OCI-LY3 (cell line): ENCODE measurements around the gene BTBD9.

Experiments used
- EZH2phosphoT487 ChIP-seq: fragments of 200-600 bp; shearing (Covaris generic); IDR thresholded peaks from 2 replicates; pipeline ENCODE4 v1.6.1; 2018; ENCODE audit warnings: antibody characterized with exemption, mixed run types, low read depth
- TF ChIP-seq, protein P1 (sequence below): fragments of 200-600, 300-600 bp; sonication (generic); IDR thresholded peaks from 2 replicates; pipeline ENCODE4 v1.5.1; 2014; ENCODE audit warnings: antibody characterized with exemption, low read length, low read depth

DNA sequence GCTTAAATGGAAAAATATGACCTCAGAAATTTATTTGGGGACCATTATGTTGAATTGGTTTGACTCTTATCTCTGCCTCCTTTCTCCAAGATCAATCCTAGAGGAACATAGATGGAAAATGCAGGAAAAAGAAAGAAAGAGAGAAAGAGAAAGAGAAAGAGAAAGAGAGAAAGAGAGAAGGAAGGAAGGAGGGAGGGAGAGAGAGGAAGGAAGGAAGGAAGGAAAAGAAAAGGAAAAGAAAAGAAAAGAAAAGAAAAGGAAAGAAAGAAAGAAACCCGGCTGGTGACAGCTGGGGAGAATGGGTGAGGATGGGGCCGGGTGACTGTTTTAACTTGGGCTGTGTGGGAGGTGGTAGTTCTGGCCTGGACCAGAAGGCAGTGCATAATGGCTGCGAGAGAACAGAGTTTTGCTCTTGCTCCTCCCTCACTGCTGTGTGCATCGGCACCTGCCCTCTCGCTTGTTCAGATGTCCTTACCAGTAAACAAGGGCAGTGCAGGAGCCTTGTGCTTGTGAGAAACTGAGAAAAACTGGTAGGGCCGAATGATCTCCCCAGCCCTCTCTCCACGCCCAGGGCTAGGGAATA is 38.5 kb upstream of the BTBD9 start:
- TF ChIP-seq, protein P1, sequence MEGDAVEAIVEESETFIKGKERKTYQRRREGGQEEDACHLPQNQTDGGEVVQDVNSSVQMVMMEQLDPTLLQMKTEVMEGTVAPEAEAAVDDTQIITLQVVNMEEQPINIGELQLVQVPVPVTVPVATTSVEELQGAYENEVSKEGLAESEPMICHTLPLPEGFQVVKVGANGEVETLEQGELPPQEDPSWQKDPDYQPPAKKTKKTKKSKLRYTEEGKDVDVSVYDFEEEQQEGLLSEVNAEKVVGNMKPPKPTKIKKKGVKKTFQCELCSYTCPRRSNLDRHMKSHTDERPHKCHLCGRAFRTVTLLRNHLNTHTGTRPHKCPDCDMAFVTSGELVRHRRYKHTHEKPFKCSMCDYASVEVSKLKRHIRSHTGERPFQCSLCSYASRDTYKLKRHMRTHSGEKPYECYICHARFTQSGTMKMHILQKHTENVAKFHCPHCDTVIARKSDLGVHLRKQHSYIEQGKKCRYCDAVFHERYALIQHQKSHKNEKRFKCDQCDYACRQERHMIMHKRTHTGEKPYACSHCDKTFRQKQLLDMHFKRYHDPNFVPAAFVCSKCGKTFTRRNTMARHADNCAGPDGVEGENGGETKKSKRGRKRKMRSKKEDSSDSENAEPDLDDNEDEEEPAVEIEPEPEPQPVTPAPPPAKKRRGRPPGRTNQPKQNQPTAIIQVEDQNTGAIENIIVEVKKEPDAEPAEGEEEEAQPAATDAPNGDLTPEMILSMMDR = no peak
- TF ChIP-seq EZH2phosphoT487 = no peak
